Stimulated activated CD4-positive, alpha-beta T cell treated with anti-CD3 and anti-CD28 coated beads, Interleukin-4, amount 100 ng/mL, for 48 hours (primary cell): Measurements from ENCODE around the gene PCBP3.

Experiments used
- DNase-seq, 2 donors: peaks; one replicate each; pipeline ENCODE4 v3.0.0-alpha.2; 2020; ENCODE audit warnings: low read depth in 2 of 2

The PCBP3 gene

GRCh38 chr21:45787371-45787770 is 143.8 kb downstream of the PCBP3 start:
- no peak for DNase-seq

DNA sequence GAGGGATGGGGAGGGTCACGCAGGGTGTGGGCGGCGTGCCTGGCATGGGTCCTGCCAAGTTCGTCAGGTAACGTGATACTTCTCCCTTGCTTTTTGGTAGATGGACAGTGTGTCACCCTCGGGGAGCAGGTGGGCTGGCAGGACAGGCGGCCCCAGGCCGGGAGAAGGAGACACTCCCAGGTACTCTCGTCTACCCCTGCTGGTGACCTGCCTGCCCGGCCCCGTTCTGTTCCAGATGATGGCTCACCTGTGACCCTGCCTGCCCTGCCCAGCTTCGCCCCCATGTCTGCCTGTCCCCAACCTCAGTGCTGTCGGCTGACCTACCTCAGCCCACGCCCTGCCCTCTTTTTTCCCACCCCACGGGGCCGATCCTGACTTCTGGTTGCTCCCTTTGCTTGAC is 144.7 kb downstream of the PCBP3 start:
- no peak for DNase-seq

- DNase-seq = no peak
Measured at GRCh38 chr21:45788637-45789506, 145.3 kb downstream of the PCBP3 start.

DNA sequence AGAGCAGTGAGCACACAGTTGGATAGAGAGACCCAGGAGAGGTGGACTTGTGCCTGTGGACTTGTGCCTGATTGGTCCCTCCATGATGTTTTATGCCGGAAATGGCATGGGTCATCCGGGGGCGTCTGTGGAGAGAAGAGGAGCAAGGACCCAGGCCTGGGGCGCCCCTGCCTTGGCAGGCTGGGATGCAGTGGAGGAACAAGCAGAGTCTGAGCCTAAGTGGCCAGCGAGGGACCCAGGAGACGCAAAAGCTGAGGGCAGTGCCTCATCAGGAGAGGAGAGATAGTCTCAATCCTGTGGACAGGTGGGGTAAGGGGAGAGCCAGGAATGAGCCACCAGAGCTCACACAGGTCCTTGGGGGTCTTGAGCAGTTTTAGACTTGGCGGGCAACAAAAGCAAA is 146.9 kb downstream of the PCBP3 start:
- DNase-seq = no peak

- no peak for DNase-seq
Measured at GRCh38 chr21:45791562-45792418, 148.3 kb downstream of the PCBP3 start.

- no peak for DNase-seq
Measured at GRCh38 chr21:45792682-45793383, 149.3 kb downstream of the PCBP3 start.

DNA sequence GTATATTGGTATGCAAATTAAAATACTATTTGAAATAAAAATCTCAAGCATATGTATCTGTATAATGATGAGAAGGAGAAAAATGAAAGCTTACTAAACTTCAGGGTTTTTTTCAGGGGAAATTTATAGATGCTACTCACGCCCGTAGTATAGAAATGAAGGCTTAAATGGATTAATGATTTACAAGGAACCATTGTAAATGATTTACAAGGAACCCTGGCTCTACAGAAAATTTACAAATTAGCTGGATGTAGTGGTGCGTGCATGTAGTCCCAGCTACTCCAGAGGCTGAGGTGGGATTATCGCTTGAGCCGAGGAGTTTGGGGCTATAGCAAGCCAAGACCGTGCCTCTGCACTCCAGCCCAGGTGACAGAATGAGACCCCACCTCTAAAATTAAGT is 150.5 kb downstream of the PCBP3 start:
- no peak for DNase-seq

DNA sequence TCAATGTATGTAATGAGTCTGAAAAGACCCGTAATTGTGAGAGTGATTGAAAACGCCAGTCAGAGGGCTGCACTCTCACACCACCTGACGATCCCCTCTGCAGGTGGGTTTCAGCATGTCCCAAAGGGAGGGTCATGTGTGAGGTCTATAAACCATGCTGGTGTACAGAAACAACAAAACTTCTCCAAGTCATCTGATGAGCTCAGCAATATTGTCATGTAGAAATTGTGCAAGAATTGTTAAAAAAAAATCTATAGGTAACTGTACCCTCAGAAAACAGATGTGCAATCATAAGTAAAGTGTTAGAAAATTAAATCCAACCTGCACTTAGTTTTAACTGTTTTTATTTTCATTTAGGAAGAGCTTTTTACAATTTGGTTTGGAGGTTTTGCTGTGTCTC is 152.5 kb downstream of the PCBP3 start:
- no peak for DNase-seq

- no peak for DNase-seq
Measured at GRCh38 chr21:45797338-45797737, 153.8 kb downstream of the PCBP3 start.

GRCh38 chr21:45799765-45800338 is 156.3 kb downstream of the PCBP3 start:
- no peak for DNase-seq

GRCh38 chr21:45800339-45801080 is 157.0 kb downstream of the PCBP3 start:
- no peak for DNase-seq

- no peak for DNase-seq
Measured at GRCh38 chr21:45801129-45801964, 157.8 kb downstream of the PCBP3 start.

GRCh38 chr21:45801989-45802388 is 158.5 kb downstream of the PCBP3 start:
- DNase-seq = no peak

- no peak for DNase-seq
Measured at GRCh38 chr21:45802425-45802824, 158.9 kb downstream of the PCBP3 start.

DNA sequence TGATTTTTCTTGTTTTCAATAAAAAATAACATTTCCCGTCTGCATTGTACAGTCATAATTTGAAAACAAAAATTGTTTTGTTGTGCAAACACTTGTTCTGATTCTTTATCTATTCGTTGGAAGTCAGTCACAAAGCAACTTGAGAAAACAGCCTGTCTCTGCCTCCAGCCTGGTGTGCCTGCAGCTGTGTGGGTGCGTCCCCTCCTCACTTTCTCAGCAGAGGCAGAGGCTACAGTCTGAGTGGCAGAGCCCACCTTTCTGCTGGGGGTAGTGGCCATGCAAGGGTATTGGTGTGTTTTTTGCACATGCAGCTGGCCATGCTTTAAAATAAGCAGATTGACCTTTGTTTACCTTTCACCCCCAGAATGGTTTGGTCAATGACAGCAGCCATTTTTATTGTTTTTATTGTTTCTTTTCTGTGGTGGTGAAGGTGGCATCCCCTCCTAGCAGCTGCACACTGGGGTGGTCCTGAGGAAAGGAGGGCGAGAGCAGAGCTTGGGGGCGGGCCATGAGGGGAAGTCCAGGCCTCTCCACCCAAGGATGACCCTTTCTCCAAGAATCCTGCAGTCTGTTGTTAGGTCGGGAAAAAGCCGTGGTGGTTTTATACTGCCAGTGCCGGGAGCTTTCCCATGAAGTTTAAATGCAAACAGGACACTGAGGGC is 159.6 kb downstream of the PCBP3 start:
- no peak for DNase-seq

GRCh38 chr21:45803618-45804340 is 160.3 kb downstream of the PCBP3 start:
- no peak for DNase-seq

DNA sequence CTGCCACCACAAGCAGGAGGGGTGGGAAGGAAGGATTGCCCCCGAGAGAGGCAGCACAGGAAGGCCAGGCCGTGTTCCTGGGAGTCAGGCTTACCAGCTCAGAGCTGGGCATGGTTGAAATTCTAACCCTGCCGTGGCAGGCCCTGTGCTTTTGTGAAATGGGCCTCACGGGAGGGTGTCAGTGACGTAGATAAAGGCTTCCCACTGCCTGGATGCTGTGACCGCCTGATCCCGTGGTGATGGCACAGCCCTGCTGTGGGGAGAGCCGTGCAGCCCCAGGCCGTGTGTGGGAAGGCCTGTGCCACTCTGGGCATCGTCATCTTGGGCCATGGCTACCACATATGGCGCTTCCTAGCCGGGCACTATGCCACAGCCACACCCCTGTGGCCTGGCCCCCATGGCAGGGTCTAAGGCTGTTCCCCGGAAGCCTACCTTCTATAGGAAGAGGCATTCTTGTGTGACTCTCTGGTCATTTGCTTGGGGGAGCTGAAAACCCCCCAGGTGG is 161.3 kb downstream of the PCBP3 start:
- DNase-seq = no peak

DNA sequence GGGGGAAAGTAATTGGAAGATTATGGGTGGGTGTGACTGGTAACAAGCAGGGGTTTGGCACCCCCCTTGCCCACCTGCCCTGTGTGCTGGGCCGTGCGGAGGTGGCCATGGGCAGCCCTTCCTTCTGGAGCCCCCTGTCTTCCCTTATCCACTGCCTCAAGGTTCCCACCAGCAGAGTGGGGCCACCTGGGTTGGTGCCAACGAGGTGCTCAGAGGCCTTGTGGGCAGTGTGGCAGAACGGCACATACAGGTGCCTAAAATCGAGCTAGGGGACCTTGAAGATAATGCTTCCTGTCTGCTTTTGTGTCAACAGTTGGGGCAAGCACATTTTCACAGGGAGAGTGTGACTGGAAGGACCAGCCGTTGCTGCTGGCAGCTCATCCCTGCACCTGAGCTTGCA is 161.8 kb downstream of the PCBP3 start:
- no peak for DNase-seq

- no peak for DNase-seq
Measured at GRCh38 chr21:45806042-45806441, 162.5 kb downstream of the PCBP3 start.
